Body of pancreas (tissue), 4 donors: ENCODE data around the gene G6PC1.
"Not testable (repeated sequence)": the region's sequence is repeated elsewhere in the genome, so short reads cannot be mapped to it uniquely, and the experiment has no call there.

ENCODE experiments used
- CTCF ChIP-seq, 7 experiments: fragments of 450-650 bp in 4 of 7; fragments of 200-600 bp in 3 of 7; sonication (generic) in 3 of 7; IDR thresholded peaks; one replicate each; pipeline ENCODE4 v1.5.1; 2016 to 2019; ENCODE audit warnings: antibody characterized with exemption in 7 of 7
- POLR2A ChIP-seq, 3 donors: fragments of 450-650 bp; IDR thresholded peaks; one replicate each; pipeline ENCODE4 v1.6.1; 2016; ENCODE audit warnings: antibody characterized with exemption in 3 of 3, mild to moderate bottlenecking in 2 of 3

- TF ChIP-seq CTCF, POLR2A (IDR thresholded peaks at IDR 0.05): not testable (repeated sequence)
Measured at GRCh38 chr17:42899981-42900380, 618 bp upstream of the G6PC1 start.
